Pons (tissue), 1 donor: ENCODE data around the gene BRI3.

Experiments
- DNase-seq: peaks from one replicate; pipeline ENCODE4 v3.0.0-alpha.2; 2016; ENCODE audit warnings: low spot score

The BRI3 gene, protein sequence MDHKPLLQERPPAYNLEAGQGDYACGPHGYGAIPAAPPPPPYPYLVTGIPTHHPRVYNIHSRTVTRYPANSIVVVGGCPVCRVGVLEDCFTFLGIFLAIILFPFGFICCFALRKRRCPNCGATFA

GRCh38 chr7:98280791-98281756, at the start of gene BRI3:
Gene BRI3 (plus strand): TSS chr7:98281686. CDS start chr7:98281796, 110 bp downstream.
- peak; percentile 77 for DNase-seq

GRCh38 chr7:98232263-98232585, 49.3 kb upstream of the BRI3 start:
- DNase-seq: no peak

DNA sequence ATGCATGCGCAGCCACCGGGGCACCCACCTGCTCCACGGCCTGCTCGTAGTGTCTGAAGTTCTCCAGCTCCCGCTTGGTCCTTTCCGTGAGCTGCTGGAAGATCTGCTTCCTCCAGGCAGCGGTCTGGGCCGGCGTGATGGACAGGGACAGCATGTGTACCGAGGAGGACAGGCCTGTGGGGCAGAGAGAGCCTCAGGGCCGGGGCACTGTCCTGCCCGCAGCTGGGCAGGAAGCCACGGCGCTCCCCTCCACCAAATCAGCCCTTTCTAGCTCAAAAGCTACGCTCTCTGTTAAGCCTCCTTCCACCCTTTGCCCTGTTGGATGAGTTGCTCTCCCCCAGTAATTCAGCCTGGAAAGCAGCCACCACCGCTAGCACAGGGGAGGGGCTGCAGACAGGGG, 48.7 kb upstream of the BRI3 start:
- DNase-seq: no peak

GRCh38 chr7:98233219-98234070, 48.0 kb upstream of the BRI3 start:
- DNase-seq: no peak

- DNase-seq: no peak
Measured at GRCh38 chr7:98234429-98235147, 46.9 kb upstream of the BRI3 start.

- no peak for DNase-seq
Measured at GRCh38 chr7:98235901-98236300, 45.6 kb upstream of the BRI3 start.

- DNase-seq: no peak
Measured at GRCh38 chr7:98236355-98237185, 44.9 kb upstream of the BRI3 start.

- no peak for DNase-seq
Measured at GRCh38 chr7:98238076-98238475, 43.4 kb upstream of the BRI3 start.

DNA sequence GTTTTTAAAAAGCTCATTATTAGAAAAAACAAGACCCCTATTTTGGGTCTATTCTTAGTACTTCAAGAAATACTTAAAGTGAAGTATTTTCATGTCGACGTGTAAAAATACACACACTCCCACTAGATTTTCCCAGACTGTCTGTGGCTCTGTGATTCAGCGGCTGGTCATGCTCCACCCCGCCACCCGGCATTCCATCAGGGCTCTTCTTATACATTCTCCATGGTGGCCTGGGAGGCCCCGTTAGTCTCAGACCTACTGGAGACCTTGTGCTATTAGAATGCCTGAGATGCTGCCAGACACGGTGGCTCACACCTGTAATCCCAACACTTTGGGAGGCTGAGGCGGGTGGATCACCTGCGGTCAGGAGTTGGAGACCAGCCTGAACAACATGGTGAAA, 42.5 kb upstream of the BRI3 start:
- no peak for DNase-seq

GRCh38 chr7:98240961-98241673, 40.4 kb upstream of the BRI3 start:
- DNase-seq: peak; percentile 19

- DNase-seq: no peak
Measured at GRCh38 chr7:98241674-98242241, 39.7 kb upstream of the BRI3 start.

DNA sequence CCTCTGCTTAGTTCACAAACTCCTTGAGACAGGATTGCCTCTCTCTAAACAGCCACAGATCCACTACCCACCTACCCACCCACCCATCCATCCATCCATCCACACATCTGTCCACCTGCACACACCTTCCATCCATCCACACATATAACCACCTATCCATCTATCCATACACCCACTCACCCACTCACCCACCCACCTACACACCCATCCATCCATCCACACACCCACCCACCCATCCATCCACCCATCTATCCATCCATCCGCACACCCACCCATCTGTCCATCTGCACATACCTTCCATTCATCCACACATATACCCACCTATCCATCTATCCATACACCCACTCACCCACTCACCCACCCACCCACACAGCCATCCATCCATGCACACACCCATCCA, 39.1 kb upstream of the BRI3 start:
- no peak for DNase-seq

GRCh38 chr7:98242934-98243333, 38.6 kb upstream of the BRI3 start:
- DNase-seq: no peak

DNA sequence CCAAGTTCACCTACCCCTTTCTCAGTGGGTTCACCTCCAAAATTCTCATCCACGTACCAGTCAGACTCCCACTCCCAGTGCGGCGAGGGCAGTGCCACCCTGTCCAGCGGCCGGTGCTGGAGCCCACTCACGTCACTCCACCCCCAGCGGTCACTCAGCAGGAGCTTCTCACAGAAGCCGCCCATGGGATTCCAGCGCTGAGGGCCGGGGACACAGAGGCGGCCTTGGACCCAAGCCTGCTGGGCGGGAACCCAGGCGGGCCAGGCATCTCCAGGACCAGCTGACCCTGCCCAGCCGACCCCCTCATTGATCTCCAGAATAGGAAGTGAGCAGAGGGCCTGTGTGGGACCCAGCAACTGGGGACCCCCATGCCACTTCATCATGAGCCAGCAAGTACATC, 36.6 kb upstream of the BRI3 start:
- DNase-seq: no peak

GRCh38 chr7:98248156-98248555, 33.3 kb upstream of the BRI3 start:
- DNase-seq: no peak

GRCh38 chr7:98249106-98249505, 32.4 kb upstream of the BRI3 start:
- DNase-seq: no peak

DNA sequence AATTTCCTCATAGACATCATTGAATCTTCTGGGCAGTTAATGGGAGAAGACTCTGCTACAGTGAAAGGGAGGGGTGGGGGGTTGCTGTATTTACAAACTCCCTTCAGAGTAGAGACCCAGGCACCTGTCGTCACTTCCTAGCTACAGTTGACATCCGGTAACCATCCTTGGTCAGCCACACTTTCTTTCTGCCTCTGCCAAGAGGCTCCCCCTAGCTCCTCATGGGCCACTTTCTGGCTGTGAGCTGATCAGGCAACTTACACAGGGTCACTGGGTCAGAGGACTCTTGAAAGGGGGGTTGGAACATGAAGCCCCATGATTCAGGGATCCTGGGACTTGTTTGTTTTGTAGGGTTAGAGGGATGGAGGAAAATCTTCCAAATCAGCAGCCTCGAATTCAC, 30.7 kb upstream of the BRI3 start:
- no peak for DNase-seq

DNA sequence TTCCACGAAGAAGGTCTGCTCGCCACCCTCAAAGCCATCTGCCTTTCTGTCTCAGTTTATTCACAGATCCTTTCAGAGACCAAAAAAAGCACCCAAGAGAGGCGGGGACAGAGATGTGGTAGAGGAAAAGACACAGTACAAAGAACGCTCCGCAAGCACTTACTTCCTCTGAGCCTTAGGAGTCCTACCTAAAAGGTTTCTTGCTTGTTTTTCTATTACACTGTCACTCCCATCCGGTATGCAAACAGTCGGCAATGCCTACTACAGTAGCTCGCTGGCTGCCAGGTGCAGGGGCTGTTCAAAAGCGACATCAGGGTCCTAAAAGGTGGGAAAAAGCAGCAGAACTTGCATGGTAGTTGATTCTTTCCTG, 30.3 kb upstream of the BRI3 start:
- peak; percentile 11 for DNase-seq

DNA sequence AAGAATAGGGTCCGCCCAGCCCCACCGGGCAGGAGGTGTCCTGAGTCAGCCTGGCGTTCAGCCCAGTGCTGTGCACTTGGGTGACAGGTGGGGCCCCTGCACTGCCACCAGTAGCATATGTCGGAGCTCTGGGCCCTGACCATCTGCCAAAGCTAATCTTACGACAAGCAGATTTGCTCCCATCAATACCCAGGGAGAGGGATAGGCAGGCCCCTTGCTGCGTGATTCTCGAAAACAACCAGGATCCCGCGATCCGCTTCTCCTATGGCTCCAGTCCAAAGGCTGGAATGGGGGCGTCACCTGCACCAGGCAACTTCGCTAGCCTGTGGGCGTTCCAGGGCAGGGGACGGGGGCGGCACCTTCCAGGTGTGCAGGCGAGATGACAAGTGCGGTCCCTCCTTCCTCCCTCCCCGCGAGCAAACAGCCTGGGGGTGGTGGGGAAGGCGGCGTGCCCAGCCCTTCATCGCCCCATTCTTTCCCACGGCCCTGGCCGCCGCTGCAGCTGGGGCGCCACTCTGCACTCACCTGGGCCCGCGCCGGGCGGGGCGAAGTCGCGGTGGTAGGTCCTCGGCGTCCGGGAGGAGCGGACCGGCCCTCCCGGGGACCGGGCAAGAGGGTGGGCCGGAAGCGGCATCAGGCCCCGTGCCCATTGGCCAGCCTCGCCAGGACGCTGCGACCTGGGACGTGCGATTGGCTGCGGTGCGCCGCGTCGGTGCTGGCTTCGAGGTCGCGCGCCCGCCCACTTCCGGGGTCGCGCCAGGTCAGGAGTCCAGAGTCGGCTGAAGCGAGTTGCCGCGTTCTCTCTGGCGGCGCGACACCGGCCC, 29.7 kb upstream of the BRI3 start, which contains the start of gene TECPR1:
Gene TECPR1 (minus strand): TSS at position 632 of the 824 bp plus-strand sequence. CDS start 6,086 bp downstream, outside the sequence.
- DNase-seq: peak; percentile 90
